RWPE2 (cell line): Measurements from ENCODE around the gene MCM9.

ENCODE experiments used
- ATAC-seq: fragments of 200-7000 bp; cut with Tn5 transposase; 3 replicates; pipeline ENCODE4 v1.9.1; 2021; ENCODE audit warnings: low read depth
- DNase-seq: peaks from one replicate; pipeline ENCODE4 v3.0.0-alpha.2; 2020; ENCODE audit warnings: low spot score
- H3K27ac ChIP-seq: fragments of 450-650 bp; 2 replicates; pipeline ENCODE4 v1.5.1; 2017; ENCODE audit warnings: mild to moderate bottlenecking; ENCODE audit not compliant: poor library complexity, severe bottlenecking
- H3K27me3 ChIP-seq: fragments of 250-450 bp; sonication (Bioruptor Pico); 2 replicates; pipeline ENCODE4 v1.5.1; 2021; ENCODE audit warnings: mild to moderate bottlenecking, moderate library complexity; ENCODE audit not compliant: insufficient read depth, poor library complexity, severe bottlenecking
- H3K36me3 ChIP-seq: fragments of 250-450 bp; sonication (Bioruptor Pico); 2 replicates; pipeline ENCODE4 v1.5.1; 2020; ENCODE audit warnings: low read depth, mild to moderate bottlenecking, moderate library complexity
- H3K4me1 ChIP-seq: fragments of 250-450 bp; sonication (Bioruptor Pico); 2 replicates; pipeline ENCODE4 v1.5.1; 2021; ENCODE audit warnings: mild to moderate bottlenecking, moderate library complexity; ENCODE audit not compliant: insufficient read depth, poor library complexity, severe bottlenecking
- H3K4me3 ChIP-seq: fragments of 250-450 bp; sonication (Bioruptor Pico); 2 replicates; pipeline ENCODE4 v1.5.1; 2021; ENCODE audit warnings: mild to moderate bottlenecking, moderate library complexity; ENCODE audit not compliant: severe bottlenecking
- H3K9me3 ChIP-seq: fragments of 250-450 bp; sonication (Bioruptor Pico); 2 replicates; pipeline ENCODE4 v1.5.1; 2021; ENCODE audit warnings: mild to moderate bottlenecking, moderate library complexity; ENCODE audit not compliant: severe bottlenecking
- TF ChIP-seq, protein P1 (sequence below): fragments of 450-650 bp; IDR thresholded peaks from one replicate; pipeline ENCODE4 v1.5.1; 2017; ENCODE audit warnings: mild to moderate bottlenecking, moderate library complexity; ENCODE audit not compliant: poor library complexity, severe bottlenecking

The MCM9 gene

DNA sequence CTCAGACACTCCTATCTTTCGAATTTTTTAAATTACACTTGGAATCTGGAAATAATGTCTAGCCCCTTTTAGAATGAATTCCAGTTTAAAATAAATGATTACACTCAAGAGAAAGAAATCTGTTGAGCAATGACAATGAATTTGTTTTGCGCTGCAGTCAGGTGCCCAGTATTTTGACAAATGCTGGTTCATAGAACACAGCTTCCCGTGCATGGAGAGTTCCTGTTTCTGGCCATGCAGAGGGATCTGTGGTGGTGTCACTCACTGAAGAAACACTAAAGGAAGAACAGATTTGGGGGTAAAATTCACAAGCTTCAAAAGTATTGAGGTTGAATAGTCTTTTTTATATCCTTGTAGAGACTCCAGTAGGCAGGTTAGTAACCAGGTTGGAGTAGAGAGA is 170.2 kb downstream of the MCM9 start:
- TF ChIP-seq, protein P1, sequence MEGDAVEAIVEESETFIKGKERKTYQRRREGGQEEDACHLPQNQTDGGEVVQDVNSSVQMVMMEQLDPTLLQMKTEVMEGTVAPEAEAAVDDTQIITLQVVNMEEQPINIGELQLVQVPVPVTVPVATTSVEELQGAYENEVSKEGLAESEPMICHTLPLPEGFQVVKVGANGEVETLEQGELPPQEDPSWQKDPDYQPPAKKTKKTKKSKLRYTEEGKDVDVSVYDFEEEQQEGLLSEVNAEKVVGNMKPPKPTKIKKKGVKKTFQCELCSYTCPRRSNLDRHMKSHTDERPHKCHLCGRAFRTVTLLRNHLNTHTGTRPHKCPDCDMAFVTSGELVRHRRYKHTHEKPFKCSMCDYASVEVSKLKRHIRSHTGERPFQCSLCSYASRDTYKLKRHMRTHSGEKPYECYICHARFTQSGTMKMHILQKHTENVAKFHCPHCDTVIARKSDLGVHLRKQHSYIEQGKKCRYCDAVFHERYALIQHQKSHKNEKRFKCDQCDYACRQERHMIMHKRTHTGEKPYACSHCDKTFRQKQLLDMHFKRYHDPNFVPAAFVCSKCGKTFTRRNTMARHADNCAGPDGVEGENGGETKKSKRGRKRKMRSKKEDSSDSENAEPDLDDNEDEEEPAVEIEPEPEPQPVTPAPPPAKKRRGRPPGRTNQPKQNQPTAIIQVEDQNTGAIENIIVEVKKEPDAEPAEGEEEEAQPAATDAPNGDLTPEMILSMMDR = no peak
- H3K27me3 ChIP-seq = no peaks in the 10 kb centered on the region
- H3K4me3 ChIP-seq = no peak overlapping the region
- H3K36me3 ChIP-seq = no peaks in the 10 kb centered on the region
- no peak overlapping the region for H3K27ac ChIP-seq
- ATAC-seq (no peak), DNase-seq (no peak)
- no peaks in the 10 kb centered on the region for H3K4me1 ChIP-seq
- H3K9me3 ChIP-seq = no peaks in the 10 kb centered on the region
